ENCODE measurements around the gene FAAH.

The FAAH gene

DNA sequence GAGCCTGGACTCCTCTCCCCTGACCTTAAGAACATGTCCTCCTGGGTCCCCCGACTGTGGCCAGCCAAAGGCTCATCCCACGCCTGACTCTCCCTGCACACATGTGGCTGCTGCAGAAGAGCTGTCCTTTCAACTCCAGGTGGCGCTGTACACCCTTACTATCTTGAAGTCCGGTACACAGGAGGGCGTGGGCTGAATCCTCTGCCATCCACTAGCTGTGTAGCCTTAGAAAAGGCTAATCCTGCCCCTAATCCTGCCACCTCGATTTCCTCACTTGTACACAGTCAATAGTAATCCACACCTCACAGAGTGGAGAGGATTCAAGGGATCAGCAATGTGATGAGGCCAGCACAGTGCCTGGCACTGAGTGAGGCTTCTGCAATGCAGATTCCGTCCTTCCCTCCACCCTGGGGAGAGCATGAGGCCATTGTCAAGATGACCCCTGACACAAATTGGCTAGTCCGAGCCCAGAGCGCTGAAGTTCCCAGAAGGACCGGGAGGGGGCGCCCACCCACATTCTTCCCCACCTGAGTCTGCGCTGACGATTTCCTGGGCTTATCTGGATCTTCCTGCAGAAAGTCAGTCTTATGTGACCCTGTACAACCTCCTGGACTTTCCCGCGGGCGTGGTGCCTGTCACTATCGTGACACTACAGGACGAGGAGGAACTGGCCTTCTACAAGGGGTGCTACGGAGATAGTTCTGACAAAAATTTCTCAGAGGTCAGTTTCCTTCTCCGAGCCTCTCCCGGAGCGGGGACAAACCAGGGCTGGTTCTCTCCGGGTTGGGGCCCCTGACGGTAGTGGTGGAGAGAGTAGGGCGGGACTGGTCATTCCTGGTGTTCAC, 48.4 kb downstream of the FAAH start:
- in situ Hi-C loops (cut with HindIII; ENCODE audit: low pct_ligation_motif_present, low pct_unique_long_range_greater_than_20kb, low sequenced_read_pairs): no loop called here
- peak; percentile 91 for DNase-seq

DNA sequence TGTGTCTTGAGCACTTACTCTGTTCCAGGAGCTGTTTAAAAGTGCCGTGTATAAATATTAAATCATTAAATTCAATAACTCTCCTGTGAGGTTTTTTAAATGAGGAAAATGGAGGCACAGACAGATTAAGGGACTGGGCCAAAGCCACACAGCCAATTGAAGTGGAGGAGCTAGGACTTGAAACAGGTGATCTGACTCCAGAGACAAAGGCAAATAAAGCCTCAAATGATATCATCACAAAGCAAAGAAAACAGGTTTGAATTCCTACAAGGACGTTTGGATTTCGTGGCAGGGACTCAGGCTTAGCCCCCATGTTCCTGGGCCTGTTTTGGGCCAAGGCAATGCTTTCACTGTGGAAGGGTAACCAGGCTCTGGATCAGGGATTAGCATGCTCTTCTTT, 50.3 kb downstream of the FAAH start:
- no peak for DNase-seq
- in situ Hi-C loops (cut with HindIII; ENCODE audit: low pct_ligation_motif_present, low pct_unique_long_range_greater_than_20kb, low sequenced_read_pairs): no loop called here

DNA sequence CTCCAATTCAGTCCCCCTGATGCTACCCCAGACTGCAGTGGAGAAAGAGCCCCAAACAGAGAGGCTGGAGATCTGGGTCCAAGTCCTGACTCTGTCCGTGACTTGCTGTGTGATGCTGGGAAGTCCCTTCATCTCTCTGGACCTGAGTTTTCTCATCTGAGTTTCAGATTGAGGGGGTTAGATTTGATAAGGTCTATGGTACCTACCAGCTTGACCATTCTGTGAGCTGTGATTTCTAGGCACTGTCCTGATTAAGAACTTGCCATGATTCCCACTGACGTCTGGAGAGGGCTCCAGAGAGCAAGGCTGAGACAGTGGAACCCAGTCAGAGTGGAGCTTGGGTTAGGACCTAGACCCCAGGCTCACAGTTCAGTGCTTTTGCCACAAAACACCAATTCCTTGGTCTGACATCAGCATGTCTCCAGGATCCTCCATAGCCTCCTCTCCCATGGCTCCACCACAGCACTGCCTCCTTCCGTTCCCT, 51.7 kb downstream of the FAAH start:
- in situ Hi-C loops (cut with HindIII; ENCODE audit: low pct_ligation_motif_present, low pct_unique_long_range_greater_than_20kb, low sequenced_read_pairs): no loop called here
- no peak for DNase-seq

DNA sequence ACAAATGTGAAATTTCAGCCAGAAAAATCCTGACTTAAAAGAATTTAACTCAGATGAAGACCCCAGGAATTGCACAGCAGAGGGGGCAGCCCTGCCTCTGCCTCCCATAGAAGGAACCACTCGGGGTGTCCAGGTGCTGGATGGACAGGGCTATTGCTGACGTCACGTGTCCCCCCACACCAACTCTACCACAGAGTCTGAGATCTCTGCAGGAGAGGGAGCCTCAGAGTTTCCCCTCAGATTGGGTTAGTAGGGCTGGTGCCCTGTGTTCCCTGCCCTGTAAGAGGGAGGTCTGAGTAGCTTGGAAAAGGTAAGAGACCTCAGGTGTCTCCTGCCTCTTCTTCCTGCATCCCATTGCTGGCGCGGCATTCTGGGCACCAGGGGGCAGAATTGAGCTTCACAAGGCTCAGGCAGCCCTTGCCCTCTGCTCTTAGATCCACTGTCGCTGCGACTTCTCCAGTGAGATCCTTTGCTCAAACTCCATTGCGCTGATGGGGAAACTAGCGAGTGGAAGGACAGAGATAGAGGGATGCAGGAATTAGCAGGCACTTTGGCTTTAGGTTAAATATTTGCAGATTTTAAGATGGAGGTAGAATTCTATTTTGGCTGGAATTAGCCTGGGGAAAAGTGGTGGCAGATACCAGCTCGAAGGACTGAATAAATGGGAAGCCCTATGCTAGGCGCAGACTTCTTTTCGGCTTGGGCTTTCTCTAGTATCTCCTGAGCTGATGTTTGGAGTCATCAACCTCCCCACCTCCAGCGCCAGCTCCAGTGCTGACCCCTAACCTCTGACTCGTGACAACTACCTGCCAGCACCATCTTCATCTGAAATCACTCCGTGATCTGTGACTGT, 52.8 kb downstream of the FAAH start:
- in situ Hi-C loops (cut with HindIII; ENCODE audit: low pct_ligation_motif_present, low pct_unique_long_range_greater_than_20kb, low sequenced_read_pairs): no loop called here
- DNase-seq: peak; percentile 55

DNA sequence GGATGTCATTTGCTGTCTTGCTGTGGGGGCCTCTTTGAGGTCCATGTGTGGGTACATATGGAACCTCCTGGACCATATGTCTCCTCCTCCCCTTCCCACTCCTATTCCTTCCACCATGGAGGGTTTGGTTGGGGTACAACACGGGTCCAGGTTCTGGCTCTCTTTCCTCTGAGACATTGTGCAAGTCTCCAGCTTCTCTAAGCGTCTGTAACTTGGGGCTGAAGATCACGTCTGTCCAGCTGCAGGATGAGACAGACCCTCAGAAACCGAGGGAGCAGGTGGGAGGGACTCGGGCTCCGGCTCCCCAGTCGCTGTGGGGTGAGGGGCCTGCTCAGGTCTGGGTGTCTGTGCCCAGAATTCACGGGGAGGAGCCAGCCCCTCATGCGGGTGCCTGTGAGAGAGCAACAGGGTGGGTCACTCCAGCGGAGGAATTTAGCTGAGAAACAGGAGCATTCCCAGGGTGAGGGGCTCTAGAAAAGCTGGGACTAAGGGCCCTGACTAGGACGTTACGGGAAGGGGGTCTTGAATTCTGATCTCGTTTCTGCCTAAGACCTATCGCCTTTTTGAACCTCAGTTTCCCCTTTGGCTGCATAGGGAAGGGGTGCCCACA, 53.5 kb downstream of the FAAH start:
- in situ Hi-C loops (cut with HindIII; ENCODE audit: low pct_ligation_motif_present, low pct_unique_long_range_greater_than_20kb, low sequenced_read_pairs): no loop called here
- no peak for DNase-seq

DNA sequence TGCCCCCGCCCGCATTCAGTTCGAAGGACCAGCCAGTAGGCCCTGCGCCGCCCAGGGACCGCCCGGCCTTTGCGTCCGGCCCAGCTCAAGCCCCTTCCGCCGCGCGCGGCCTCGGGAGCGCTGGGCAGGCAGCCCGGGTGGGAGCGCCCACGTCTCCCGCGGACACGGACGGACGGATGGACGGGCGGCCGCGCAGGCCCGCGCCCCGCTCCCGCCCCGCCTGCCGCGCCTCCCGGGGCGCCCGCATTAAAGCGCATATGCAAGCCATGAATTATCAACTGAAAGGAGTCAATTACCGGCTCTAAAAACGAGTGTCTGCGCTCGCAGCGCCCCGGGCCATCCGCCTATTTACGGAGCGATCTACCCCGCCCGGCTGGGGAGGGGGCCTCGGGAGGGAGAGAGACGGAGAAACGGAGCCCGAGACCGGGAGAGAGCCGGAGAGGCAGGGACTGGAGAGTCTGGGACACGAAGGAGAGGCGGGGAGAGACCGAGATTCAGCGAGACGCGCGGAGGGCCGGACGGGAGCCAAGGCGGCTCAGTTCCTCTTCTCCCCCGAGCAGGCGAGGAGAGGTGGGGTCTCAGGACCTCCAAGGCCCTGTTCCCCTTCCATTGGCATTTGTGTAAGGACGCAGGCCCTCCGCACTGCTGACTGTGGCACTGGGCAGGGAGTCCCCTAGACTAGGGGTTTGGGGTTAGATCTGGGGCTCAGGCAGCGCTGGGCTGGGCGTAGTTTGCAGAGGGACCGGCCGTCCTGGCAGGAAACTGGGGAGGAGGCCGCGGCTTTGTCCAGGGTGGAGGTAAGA, 54.2 kb downstream of the FAAH start:
- DNase-seq: no peak
- in situ Hi-C loops (cut with HindIII; ENCODE audit: low pct_ligation_motif_present, low pct_unique_long_range_greater_than_20kb, low sequenced_read_pairs): no loop called here

DNA sequence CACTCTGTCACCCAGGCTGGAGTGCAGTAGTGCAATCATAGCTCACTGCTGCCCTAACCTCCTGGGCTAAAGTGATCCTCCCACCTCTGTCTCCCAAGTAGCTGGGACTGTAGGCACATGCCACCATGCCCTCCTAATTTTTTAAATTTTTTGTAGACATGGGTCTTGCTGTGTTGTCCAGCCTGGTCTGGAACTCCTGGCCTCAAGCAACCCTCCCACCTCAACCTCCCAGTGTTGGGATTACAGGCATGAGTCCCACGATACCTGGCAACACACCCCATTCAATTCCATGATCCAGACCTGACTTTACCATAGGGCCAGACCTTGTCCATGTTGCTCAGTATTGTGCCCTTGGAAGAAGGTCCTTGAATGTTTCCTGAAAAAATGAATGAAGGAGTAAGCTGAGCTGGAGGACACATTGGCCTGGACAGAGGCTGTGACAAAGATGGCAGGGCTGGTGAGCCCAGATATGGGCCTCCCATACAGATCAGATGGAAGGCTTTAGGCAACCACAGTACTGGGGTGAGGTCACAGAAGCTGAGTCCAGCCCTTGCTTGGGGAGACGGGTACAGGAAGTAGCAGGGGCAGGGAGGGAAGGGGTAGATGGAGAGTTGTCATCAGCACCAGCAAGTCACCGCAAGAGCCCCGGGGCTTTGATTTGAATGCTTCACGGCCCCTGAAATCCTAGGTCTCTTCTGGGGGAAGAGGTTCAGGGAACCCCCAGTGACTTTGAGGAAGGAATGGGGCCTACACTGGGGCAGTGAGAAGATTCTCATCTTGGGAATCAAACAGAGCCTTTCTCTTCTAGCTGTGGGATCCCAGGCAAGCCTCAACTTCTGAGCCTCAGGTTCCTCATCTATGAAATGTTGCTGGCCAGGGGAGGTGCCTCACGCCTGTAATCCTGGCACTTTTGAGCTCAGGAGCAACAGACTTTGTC, 55.4 kb downstream of the FAAH start:
- DNase-seq: no peak
- in situ Hi-C loops (cut with HindIII; ENCODE audit: low pct_ligation_motif_present, low pct_unique_long_range_greater_than_20kb, low sequenced_read_pairs): no loop called here

DNA sequence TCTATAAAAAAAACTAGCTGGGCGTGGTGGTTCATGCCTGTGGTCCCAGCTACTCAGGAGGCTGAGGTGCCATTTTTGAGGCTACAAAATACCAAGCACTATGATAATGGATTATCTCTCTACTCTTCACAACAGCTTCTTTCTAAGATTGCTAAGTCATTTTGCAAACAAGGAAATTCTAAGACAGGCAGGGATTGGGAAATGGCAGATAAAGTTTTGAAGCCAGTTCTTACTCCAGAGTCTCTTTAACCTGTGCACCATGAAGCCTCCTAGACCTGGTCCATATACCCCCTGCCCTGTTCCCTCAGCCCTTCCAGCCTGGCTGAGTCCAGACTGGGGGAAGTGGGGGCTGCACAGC, 56.0 kb downstream of the FAAH start:
- DNase-seq: no peak
- in situ Hi-C loops (cut with HindIII; ENCODE audit: low pct_ligation_motif_present, low pct_unique_long_range_greater_than_20kb, low sequenced_read_pairs): no loop called here

DNA sequence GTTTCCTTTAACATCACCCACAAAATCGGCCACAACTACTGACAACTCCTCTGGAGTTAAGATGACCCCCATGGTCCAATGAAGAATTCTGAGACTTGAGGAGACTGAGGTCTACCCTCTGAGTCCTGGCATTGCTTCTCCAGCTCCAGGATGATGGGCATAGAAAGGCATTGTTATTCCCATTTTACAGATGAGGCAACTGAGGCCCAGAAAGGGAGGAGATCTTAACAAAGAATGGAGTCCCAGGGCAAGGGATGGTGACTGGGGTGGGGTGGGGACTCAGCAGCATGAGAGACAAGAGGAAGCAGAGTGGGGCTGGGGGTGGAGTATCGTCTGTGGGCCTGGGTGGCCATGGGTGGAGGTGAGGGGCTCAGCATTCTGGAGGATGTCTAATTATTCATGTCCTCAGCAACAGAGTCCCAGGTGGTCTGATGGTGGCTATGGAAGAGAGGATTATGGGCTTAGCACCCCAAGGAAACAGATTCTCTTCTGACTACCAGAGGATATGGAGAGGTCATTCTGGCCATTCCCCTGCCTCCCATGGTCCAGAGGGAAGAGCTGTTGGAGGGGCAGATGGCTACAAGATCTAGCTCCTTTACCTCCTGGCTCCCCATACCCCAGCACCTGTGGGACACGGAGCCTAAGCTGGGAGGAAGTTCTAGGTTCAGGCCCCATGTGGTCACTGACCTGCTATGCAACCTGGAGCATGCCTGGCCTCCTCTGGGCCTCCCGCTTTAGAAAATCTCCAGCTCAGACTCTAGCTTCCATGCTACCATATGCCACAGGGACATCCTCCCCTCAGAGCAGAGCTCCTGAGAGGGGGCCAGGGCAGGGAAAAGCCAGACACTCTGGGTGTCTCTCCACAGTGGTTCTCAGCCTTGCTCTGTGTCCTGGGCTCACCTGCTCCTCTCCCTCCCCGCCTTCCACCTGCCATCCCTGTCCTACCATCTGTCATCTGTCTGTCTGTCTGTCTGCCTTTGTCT, 58.1 kb downstream of the FAAH start:
- no peak for DNase-seq
- in situ Hi-C loops (cut with HindIII; ENCODE audit: low pct_ligation_motif_present, low pct_unique_long_range_greater_than_20kb, low sequenced_read_pairs): no loop called here

DNA sequence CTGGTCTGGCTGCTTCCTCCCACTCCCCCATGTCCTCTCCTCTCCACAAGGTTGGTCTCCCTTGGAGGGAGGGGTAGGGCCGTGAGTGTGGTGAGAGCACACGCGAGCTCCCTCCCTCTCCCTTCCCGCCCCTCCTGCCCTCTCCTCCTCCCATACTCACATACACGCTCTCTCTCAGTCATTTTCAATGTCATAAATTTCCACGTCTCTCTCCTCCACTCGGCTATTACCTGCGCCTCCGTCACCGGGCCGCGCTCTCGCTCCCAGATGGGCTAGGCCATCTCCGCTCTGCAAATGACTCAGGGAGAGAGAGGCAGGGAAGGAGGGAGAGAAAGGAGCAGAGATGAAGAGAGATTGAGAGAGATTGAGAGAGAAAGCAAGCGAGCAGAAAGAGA, 58.8 kb downstream of the FAAH start:
- in situ Hi-C loops (cut with HindIII; ENCODE audit: low pct_ligation_motif_present, low pct_unique_long_range_greater_than_20kb, low sequenced_read_pairs): no loop called here
- DNase-seq: no peak

DNA sequence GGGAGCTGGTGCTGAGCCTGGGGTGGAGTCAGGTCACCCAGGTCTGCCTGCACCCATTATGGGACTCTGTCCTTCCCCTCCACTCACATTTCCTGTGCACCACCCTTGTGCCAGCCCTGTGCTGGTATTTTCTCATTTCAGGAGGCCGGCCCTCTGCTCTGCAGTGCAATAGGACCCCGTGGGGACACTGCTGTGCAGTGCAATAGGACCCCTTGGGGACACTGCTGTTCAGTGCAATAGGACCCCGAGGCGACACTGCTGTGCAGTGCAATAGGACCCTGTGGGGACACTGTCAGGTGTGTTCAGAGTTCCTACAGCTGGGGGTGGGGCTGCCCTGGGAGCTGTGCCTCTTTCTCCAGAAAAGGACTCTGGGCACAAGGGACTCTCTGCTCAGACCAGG, 59.3 kb downstream of the FAAH start:
- in situ Hi-C loops (cut with HindIII; ENCODE audit: low pct_ligation_motif_present, low pct_unique_long_range_greater_than_20kb, low sequenced_read_pairs): no loop called here
- DNase-seq: no peak

DNA sequence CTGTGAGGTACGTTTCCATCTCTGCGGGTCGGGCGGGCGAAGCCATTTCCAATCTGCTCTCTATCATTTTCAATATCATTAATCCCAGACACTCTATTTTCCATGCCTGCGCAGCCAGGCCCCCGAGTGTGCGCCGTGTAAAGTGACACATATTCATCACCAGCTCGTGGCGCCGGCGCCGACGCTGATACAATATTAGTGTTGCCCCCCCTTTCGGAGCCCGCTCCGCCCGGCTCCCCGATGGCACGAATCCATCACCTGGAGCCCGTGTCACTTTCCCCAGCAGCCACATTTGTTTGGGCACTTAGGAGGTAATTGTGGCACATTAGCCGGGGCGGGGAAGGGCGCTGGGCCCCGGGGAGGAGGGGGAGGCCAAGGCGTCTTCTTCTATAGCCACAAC, 61.8 kb downstream of the FAAH start:
- no peak for DNase-seq
- in situ Hi-C loops (cut with HindIII; ENCODE audit: low pct_ligation_motif_present, low pct_unique_long_range_greater_than_20kb, low sequenced_read_pairs): no loop called here

DNA sequence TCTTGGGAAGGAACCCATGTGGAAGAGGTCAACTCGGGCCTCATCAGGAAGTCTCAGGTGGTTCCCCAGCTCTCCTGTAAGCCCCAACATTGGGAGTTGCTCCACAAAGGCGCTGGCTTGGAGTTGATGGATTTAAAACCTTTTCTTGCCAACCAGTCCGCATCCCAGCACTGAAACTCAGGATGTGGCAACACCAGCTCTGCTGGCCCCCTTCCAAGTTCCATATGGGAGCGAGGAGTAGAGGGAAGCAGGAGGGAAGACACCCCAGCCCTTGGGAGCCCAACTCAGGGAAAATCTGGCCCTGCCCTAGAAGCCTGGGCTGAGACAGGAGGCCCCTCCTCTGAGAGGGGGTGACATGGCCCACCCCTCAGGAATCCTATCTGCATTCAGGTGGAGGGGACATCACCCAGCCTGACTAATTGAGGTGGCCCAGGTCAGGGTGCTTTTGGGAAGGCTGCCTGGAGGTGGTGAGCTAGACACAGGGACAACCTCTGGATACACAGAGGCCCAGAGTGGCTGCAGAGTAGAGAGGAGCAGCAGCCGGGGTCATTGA, 62.4 kb downstream of the FAAH start:
- no peak for DNase-seq

DNA sequence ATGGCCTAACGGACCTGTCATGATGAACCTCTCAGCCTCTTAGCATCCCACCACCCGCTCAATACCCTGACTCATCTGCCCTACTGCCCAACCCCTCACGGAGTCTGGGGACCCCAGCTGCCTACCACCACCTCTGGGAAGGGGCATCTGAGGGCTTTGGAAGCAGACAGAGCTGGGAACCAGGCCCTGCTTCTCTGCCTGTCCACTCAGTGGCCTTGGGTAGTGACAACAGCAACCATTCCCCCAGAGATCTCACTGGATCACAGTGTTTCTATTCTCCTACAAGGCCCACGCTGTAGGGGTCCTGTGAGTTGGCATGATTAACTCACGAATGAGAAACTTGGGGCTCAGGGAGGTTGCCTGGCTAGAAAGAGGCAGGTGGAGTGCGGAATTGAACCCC, 63.1 kb downstream of the FAAH start:
- in situ Hi-C loops (cut with HindIII; ENCODE audit: low pct_ligation_motif_present, low pct_unique_long_range_greater_than_20kb, low sequenced_read_pairs): no loop called here
- no peak for DNase-seq

More for the DNA sequence above, 62.4 kb downstream of the FAAH start:
- in situ Hi-C loops (cut with HindIII; ENCODE audit: low pct_ligation_motif_present, low pct_unique_long_range_greater_than_20kb, low sequenced_read_pairs): no loop called here

DNA sequence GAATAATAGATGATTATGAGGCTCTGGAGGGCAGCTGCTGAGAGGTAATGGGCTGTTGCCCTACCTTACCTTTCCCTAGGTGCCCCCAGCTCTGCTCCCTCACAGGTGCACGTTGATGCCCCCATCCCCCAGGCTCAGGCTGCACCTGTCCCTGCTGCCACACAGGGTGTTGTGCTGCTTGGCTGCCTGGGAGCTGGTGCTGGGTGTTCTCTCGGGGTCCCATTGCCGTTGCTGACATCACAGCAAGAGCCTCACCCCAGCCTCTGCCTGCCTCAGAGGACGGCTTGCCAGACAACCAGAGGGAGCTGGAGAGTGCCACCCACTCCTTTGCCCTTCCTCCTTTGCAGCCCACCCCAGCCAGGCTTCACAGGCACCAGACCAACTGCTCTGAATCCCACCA, 64.1 kb downstream of the FAAH start:
- no peak for DNase-seq
- in situ Hi-C loops (cut with HindIII; ENCODE audit: low pct_ligation_motif_present, low pct_unique_long_range_greater_than_20kb, low sequenced_read_pairs): no loop called here

DNA sequence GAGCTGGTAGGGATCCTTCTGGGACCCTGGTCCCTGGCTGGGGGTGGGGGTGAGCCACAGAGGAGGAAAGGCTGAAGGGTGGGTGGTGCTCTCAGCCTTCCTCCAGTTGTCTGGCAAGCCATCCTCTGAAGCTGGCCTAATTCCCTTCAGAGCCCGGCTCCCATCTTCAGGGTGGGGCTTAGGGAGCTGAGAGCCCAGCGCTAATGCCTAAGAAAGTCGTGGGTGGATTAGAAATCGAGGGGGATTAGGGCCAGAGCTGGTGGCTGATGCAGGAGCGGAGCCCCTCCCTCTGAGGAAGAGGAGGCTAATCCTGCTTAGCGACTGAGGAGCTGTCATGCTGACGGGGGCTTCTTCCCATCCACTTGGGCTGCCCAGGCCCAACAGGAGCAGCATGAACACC, 64.7 kb downstream of the FAAH start:
- DNase-seq: no peak
- in situ Hi-C loops (cut with HindIII; ENCODE audit: low pct_ligation_motif_present, low pct_unique_long_range_greater_than_20kb, low sequenced_read_pairs): no loop called here

Data from ACHN (cell line).